GM21825 (cell line): ENCODE data around the gene SRSF7.
"Not testable (repeated sequence)": the region's sequence is repeated elsewhere in the genome, so short reads cannot be mapped to it uniquely, and the experiment has no call there.

Source experiments
- ATAC-seq: cut with Tn5 transposase; IDR thresholded peaks from one replicate; pipeline ENCODE4 v1.9.1; 2021; ENCODE audit warnings: mild to moderate bottlenecking, moderate library complexity; ENCODE audit not compliant: unreplicated experiment

SRSF7 gene

GRCh38 chr2:38750891-38751595, at the start of gene SRSF7:
SRSF7 (minus strand) TSS chr2:38751361; CDS start chr2:38751256, 105 bp downstream.
- peak; percentile 80 for ATAC-seq

GRCh38 chr2:38797953-38798352, 46.8 kb upstream of the SRSF7 start:
- no peak for ATAC-seq

GRCh38 chr2:38797250-38797676, 46.1 kb upstream of the SRSF7 start:
- no peak for ATAC-seq

GRCh38 chr2:38795016-38795415, 43.9 kb upstream of the SRSF7 start:
- not testable (repeated sequence) for ATAC-seq

- ATAC-seq = no peak
Measured at GRCh38 chr2:38794235-38794946, 43.2 kb upstream of the SRSF7 start.

GRCh38 chr2:38793511-38793910, 42.4 kb upstream of the SRSF7 start:
- no peak for ATAC-seq

GRCh38 chr2:38792751-38793150, 41.6 kb upstream of the SRSF7 start:
- ATAC-seq = no peak

GRCh38 chr2:38792321-38792720, 41.2 kb upstream of the SRSF7 start:
- ATAC-seq = not testable (repeated sequence)

GRCh38 chr2:38791744-38792143, 40.6 kb upstream of the SRSF7 start:
- ATAC-seq = no peak

- no peak for ATAC-seq
Measured at GRCh38 chr2:38789691-38790090, 38.5 kb upstream of the SRSF7 start.

GRCh38 chr2:38788306-38788705, 37.1 kb upstream of the SRSF7 start:
- no peak for ATAC-seq

GRCh38 chr2:38783586-38783985, 32.4 kb upstream of the SRSF7 start:
- ATAC-seq = no peak

GRCh38 chr2:38778687-38779082, 27.5 kb upstream of the SRSF7 start:
- no peak for ATAC-seq

GRCh38 chr2:38776531-38776930, 25.4 kb upstream of the SRSF7 start:
- no peak for ATAC-seq

GRCh38 chr2:38775921-38776225, 24.7 kb upstream of the SRSF7 start:
- no peak for ATAC-seq

GRCh38 chr2:38775097-38775920, 24.1 kb upstream of the SRSF7 start:
- ATAC-seq = no peak

- ATAC-seq = no peak
Measured at GRCh38 chr2:38771632-38772031, 20.5 kb upstream of the SRSF7 start.

GRCh38 chr2:38765551-38765950, 14.4 kb upstream of the SRSF7 start:
- no peak for ATAC-seq

- ATAC-seq = no peak
Measured at GRCh38 chr2:38765149-38765548, 14.0 kb upstream of the SRSF7 start.

GRCh38 chr2:38763728-38764127, 12.6 kb upstream of the SRSF7 start:
- ATAC-seq = no peak

GRCh38 chr2:38763228-38763627, 12.1 kb upstream of the SRSF7 start:
- ATAC-seq = no peak

GRCh38 chr2:38755891-38756290, 4.7 kb upstream of the SRSF7 start:
- not testable (repeated sequence) for ATAC-seq
